ENCODE measurements around the gene RAB3A. TPM values are rescaled to one million over a fixed set of nuclear protein-coding genes. Genes with fewer than 3 reads are reported as not detected.
"Not testable (repeated sequence)": the region's sequence is repeated elsewhere in the genome, so short reads cannot be mapped to it uniquely, and the experiment has no call there.

The RAB3A gene
- total RNA-seq, 1 donor from 2014 or later = 9.2 TPM

GRCh38 chr19:18216789-18217188 is 12.9 kb upstream of the RAB3A start:
- Mint-ChIP-seq H3K9me3 (no peaks in the 10 kb centered on the region), H3K4me3 (no peak overlapping the region), H3K27ac (ENCODE audit: unreplicated experiment) (no peak overlapping the region), H3K4me1 (no peaks in the 10 kb centered on the region), H3K27me3 (ENCODE audit: low read depth) (peaks cover 32% of the 10 kb centered on the region), H3K36me3 (ENCODE audit: low read depth) (no peaks in the 10 kb centered on the region)
- DNase-seq (ENCODE audit: low read depth, low spot score) = no peak
- TF ChIP-seq CTCF (conservative IDR thresholded peaks at IDR 0.05) = no peak

GRCh38 chr19:18214779-18215433 is 11.1 kb upstream of the RAB3A start:
- H3K27ac Mint-ChIP-seq (ENCODE audit: unreplicated experiment) = no peak overlapping the region
- no peaks in the 10 kb centered on the region for H3K36me3 Mint-ChIP-seq (ENCODE audit: low read depth)
- no peak for DNase-seq (ENCODE audit: low read depth, low spot score)
- TF ChIP-seq CTCF (conservative IDR thresholded peaks at IDR 0.05) = no peak
- H3K4me1 Mint-ChIP-seq = no peaks in the 10 kb centered on the region
- H3K27me3 Mint-ChIP-seq (ENCODE audit: low read depth) = peaks cover 21% of the 10 kb centered on the region
- H3K9me3 Mint-ChIP-seq = no peaks in the 10 kb centered on the region
- no peak overlapping the region for H3K4me3 Mint-ChIP-seq

- DNase-seq (ENCODE audit: low read depth, low spot score) = no peak
- no peak for TF ChIP-seq CTCF (conservative IDR thresholded peaks at IDR 0.05)
- H3K4me3 Mint-ChIP-seq = no peak overlapping the region
- no peaks in the 10 kb centered on the region for H3K4me1 Mint-ChIP-seq
- H3K36me3 Mint-ChIP-seq (ENCODE audit: low read depth) = no peaks in the 10 kb centered on the region
- H3K9me3 Mint-ChIP-seq = no peaks in the 10 kb centered on the region
- no peak overlapping the region for H3K27ac Mint-ChIP-seq (ENCODE audit: unreplicated experiment)
- H3K27me3 Mint-ChIP-seq (ENCODE audit: low read depth) = peaks cover 11% of the 10 kb centered on the region
Observed at GRCh38 chr19:18211683-18212082, 7.8 kb upstream of the RAB3A start.

- not testable (repeated sequence) for DNase-seq (ENCODE audit: low read depth, low spot score); H3K4me3 Mint-ChIP-seq; H3K27ac Mint-ChIP-seq (ENCODE audit: unreplicated experiment); H3K4me1 Mint-ChIP-seq; H3K36me3 Mint-ChIP-seq (ENCODE audit: low read depth); H3K9me3 Mint-ChIP-seq
- peaks cover 11% of the 10 kb centered on the region for H3K27me3 Mint-ChIP-seq (ENCODE audit: low read depth)
Observed at GRCh38 chr19:18209912-18210311, 6.1 kb upstream of the RAB3A start.

GRCh38 chr19:18208098-18208951 is 4.5 kb upstream of the RAB3A start:
- H3K27ac Mint-ChIP-seq (ENCODE audit: unreplicated experiment) = no peak overlapping the region
- no peak for DNase-seq (ENCODE audit: low read depth, low spot score)
- H3K36me3 Mint-ChIP-seq (ENCODE audit: low read depth) = no peaks in the 10 kb centered on the region
- peaks cover 20% of the 10 kb centered on the region for H3K4me1 Mint-ChIP-seq
- peak; percentile 66 for TF ChIP-seq CTCF (conservative IDR thresholded peaks at IDR 0.05)
- no peaks in the 10 kb centered on the region for H3K9me3 Mint-ChIP-seq
- peak overlapping the region; percentile 56 for H3K4me3 Mint-ChIP-seq
- peaks cover 14% of the 10 kb centered on the region for H3K27me3 Mint-ChIP-seq (ENCODE audit: low read depth)

GRCh38 chr19:18206018-18206417 is 2.2 kb upstream of the RAB3A start:
- no peaks in the 10 kb centered on the region for H3K9me3 Mint-ChIP-seq
- no peak for DNase-seq (ENCODE audit: low read depth, low spot score)
- no peak for TF ChIP-seq CTCF (conservative IDR thresholded peaks at IDR 0.05)
- no peaks in the 10 kb centered on the region for H3K36me3 Mint-ChIP-seq (ENCODE audit: low read depth)
- peaks cover 37% of the 10 kb centered on the region for H3K4me1 Mint-ChIP-seq
- H3K4me3 Mint-ChIP-seq = no peak overlapping the region
- H3K27ac Mint-ChIP-seq (ENCODE audit: unreplicated experiment) = no peak overlapping the region
- H3K27me3 Mint-ChIP-seq (ENCODE audit: low read depth) = peaks cover 14% of the 10 kb centered on the region
